Measurements from ENCODE around the gene CRIP2.

Gene CRIP2

GRCh38 chr14:105526776-105527380 lies 52.3 kb downstream of the CRIP2 start:
- peak in 2 of 56 donors; percentile 29 to 51 for DNase-seq

DNA sequence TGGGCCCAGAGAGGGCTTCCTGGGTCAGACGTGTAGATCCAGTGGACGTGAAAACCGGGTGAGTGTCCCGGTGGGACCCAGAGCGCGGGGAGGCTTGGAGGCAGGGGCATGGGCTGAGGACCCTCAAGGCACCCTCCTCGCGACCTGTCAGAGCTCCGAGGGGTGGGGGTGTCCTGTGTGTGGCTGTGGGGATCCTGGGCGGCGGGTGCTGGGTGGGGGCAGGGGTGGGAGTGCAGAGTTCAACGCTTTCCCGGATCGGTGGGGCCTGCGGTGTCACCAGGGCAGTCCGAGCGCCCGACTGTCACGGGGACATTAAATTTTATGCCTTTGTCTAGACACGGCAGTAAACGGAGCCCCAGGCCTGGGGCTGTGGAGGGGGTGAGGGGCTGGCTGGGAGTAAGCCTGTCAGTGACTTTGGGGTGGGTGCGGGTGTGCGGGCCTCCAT lies 52.8 kb downstream of the CRIP2 start:
- no peak for DNase-seq

DNA sequence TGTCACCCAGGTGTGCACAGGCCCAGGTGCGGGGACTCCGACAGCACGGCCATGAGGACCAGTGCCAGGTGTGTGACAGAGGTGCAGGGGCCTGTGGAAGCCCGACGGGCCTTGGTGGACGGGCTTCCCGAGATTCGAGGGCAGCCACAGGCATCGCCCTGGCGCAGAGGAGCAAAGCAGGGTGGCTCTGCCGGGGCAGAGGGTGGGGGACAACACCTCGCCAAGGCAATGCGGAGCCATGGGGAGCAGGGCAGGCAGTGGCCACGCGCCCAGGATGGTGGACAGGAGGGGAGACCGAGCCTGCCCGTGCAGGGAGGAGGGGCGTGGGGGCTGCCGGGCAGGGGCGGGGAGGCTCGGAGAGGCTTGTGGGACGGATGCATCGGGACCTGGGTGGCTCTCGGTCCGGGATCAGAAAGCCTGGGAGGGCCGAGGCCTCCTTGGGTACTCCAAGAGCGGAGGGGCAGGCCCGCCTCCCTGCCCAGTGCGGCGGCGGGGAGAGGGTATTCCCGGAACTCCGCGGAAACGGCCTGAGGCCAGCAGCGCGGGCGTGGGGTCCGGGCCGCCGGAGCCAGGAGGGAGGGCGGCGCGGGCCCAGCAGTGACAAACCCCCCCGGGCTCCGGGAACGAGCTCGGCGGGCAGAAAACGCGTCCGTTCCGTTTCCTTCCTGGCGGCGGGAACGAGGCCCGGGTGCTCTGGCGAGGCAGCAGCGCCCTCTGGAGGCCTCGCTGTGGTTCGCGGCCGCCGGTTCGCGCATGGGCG lies 53.4 kb downstream of the CRIP2 start:
- peak in 52 of 56 donors; percentile 28 to 89 (median 68) for DNase-seq

DNA sequence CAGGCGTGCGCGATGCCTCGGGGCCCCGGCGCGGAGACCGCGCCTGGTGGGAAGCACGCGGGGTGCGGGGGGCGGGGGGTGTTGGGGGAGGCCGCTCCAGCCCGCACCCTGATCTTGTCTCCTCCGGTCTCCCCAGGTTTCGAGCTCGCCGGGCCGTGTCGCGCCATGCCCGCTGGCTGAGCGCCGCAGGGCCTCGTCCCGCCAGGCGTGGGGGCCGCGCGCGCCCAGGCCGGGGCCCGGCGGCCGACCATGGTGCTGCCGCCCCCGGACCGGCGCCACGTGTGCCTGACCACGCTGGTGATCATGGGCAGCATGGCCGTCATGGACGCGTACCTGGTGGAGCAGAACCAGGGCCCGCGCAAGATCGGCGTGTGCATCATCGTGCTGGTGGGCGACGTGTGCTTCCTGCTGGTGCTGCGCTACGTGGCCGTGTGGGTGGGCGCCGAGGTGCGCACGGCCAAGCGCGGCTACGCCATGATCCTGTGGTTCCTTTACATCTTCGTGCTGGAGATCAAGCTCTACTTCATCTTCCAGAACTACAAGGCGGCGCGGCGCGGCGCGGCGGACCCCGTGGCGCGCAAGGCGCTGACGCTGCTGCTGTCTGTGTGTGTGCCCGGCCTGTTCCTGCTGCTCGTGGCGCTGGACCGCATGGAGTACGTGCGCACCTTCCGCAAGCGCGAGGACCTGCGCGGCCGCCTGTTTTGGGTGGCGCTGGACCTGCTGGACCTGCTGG lies 54.1 kb downstream of the CRIP2 start:
- DNase-seq = peak in 5 of 56 donors; percentile 27 to 61 (median 53)

- no peak for DNase-seq
These were observed 54.6 kb downstream of the CRIP2 start for GRCh38 chr14:105529319-105529568.

Measured in amygdala (tissue), 56 donors.